Activated CD8-positive, alpha-beta memory T cell treated with anti-CD3 and anti-CD28 coated beads, Interleukin-2, amount 50 U/mL, for 1 hour (primary cell): ENCODE measurements around the gene ZNF616.
"Not testable (repeated sequence)": the region's sequence is repeated elsewhere in the genome, so short reads cannot be mapped to it uniquely, and the experiment has no call there.

Experiments used
- DNase-seq: peaks from one replicate; pipeline ENCODE4 v3.0.0-alpha.2; 2020; ENCODE audit errors: extremely low read depth

Gene ZNF616

DNA sequence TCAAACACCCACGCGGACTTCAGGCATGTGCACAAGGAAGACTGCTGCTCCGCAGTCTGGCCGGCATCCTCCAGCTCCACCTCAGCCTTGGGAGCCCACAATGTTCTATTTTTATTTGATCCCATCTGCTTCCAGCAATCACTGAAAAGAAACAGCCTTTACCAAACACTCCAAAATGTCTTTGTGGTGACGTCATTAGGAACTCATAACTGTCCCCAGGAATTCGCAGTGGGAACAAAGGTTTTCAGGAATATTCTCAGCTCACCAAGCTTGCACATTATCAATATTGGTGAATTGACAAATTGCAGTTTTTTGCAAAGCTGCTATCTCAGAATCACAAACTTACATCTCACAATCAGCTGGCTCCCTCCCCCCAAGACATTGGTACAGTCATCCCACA lies 29.0 kb downstream of the ZNF616 start:
- no peak for DNase-seq

- DNase-seq, result no peak
Observed at GRCh38 chr19:52102782-52103181, 37.0 kb downstream of the ZNF616 start.

GRCh38 chr19:52101866-52102562 lies 37.7 kb downstream of the ZNF616 start:
- no peak for DNase-seq

GRCh38 chr19:52099497-52100138 lies 40.1 kb downstream of the ZNF616 start:
- DNase-seq, result no peak

DNA sequence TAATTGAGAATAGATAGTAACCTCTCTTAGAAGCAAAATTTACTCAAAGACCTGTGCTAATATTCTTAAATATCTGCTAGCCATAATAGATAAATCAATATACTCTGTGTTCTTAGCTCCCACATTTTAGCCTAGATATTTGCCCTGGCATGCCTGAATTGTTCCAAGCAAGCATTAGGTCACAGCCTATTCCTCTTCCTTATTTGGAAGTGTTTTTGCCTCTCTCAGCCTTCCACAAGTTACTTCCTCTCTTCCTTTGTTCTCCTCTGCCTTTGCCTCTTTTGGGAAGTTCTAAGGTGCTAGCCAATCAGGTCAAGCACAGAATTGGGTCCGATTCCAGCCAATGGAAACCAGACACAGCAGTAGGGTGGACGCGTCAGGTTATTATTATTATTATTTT lies 43.3 kb downstream of the ZNF616 start:
- DNase-seq, result not testable (repeated sequence)

DNA sequence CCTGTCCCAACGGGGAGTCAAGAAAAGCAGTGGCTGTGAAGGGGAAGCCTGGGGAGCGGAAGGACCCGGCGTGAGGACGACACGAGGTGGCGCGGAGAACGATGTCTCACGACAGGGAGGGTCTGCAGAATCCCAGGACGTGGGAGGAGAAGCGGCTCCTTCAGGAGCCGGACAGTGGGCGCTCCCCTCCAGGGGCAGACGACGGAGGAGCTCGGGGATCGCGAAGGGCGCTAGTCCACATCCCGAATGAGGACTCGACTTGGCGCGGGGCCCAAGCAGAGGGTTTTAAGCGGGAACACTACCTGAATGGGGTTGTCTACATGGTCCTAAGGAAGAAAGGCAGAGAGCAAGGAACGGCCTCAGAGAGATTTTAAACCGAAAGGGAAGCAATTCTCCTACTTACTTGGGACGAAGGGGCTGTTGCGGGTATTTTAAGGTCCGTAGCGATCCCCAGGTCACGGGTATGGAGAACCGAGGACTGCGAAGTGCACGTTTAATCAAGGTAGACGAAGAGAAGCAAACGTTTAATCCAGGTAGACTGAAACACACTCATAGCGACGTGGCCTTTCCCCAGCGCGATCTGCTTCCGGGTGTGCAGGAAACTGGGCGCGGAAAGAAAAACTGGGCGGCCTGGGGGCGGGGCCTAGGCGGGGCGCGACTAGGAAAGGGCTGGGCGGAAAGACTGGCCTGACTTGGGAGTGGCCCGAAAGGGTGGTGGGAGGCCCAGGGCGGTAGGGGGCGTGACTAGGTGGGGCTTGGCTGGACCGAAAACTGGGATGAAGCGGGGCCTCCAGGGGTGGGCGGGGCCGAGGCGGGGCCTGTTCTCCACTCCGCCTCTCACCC lies 44.3 kb downstream of the ZNF616 start, which contains the start of gene ZNF841:
Gene ZNF841 (minus strand): TSS at position 594 of the 843 bp plus-strand sequence. CDS start 10,964 bp downstream, outside the sequence.
- peak; percentile 50 for DNase-seq

DNA sequence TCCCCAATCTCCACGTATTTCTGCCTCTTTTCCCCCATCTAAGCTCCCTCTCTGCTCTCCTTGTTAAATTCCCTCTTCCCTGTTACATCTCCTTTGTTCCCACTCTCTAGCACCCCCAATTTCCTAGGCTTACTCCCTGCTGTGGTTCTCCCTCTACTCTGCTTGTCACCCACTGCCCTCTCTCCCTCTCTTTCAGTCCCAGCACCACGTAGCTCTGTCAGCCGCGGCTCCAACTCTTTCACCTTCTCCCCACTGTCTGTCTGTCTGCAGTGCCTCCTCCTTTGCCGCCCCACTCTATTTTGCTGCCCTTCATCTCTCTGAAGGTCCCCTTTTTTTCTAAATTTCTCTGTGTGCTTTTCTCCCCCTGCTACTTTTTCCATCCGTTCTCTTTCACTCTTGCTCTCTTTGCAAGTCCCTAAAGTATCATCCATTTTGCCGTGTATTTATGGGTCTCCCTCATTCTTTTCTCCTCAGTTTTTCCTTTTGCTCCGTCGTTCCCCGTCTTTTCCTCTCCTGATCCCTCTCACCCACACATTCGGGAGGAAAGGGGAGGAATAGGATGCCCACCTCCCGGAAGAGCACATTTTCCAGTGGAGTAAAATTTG lies 45.1 kb downstream of the ZNF616 start:
- no peak for DNase-seq

DNA sequence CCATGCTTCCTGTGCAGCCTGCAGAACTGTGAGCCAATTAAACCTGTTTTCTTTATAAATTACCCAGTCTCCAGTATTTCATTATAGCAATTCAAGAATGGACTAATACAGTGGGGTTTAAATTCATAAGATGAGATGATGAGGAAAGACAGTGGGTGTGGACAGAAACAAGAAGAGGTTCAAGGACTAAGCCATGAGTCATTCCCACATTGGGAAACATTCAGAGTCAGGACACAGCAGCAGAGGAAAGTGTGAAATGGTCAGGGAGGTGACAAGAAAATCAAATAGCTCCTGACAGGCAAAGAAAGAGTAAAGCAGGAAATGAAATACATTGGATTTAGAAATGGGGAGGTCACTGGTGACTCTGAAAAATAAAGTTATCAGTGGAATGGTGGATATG lies 53.3 kb downstream of the ZNF616 start:
- DNase-seq, result no peak

GRCh38 chr19:52070496-52070895 lies 69.2 kb downstream of the ZNF616 start:
- no peak for DNase-seq

GRCh38 chr19:52069653-52070052 lies 70.1 kb downstream of the ZNF616 start:
- DNase-seq, result no peak

- no peak for DNase-seq
Observed at GRCh38 chr19:52066258-52066863, 73.4 kb downstream of the ZNF616 start.

DNA sequence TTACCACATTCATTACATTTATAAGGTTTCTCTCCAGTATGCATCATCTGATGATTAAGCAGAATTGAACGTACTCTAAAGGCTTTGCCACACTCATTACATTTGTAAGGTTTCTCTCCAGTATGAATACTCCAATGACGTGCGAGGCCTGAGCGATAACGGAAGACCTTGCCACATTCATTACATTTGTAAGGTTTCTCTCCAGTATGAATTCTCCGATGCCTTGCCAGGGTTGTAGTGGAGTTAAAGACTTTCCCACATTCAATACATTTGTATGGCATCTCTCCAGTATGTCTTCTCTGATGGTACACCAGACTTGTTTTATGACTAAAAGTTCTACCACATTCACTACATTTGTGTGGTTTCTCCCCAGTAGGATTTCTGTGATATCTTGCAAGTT lies 74.3 kb downstream of the ZNF616 start:
- DNase-seq, result no peak
